HEK293 (cell line): ENCODE measurements around the gene ZNF200.

Experiments used
- ZNF157 ChIP-seq: fragments of 450-650 bp; formaldehyde crosslinking; IDR thresholded peaks from 2 replicates; pipeline ENCODE4 v1.5.1; 2016; ENCODE audit warnings: missing biosample characterization, missing genetic modification characterization
- ZNF239 ChIP-seq: fragments of 450-650 bp; formaldehyde crosslinking; IDR thresholded peaks from 2 replicates; pipeline ENCODE4 v1.5.1; 2016; ENCODE audit warnings: missing biosample characterization, missing genetic modification characterization

- TF ChIP-seq ZNF239 (tag by site-specific recombination) (no peak), ZNF157 (tag by site-specific recombination) (no peak)
Observed at GRCh38 chr16:3223913-3224515, 10.9 kb downstream of the ZNF200 start.
